ENCODE data around the gene MYMK. TPM values are rescaled to one million over a fixed set of nuclear protein-coding genes. Genes with fewer than 3 reads are reported as not detected.

Gene MYMK
- total and polyA plus RNA-seq, 2 experiments from 2014 or later, result not detected

- Mint-ChIP-seq H3K27me3 (ENCODE audit: insufficient read depth, low read depth, poor library complexity) (peaks cover 3% of the 10 kb centered on the region), H3K9me3 (no peaks in the 10 kb centered on the region), H3K36me3 (ENCODE audit: low read depth) (peaks cover 9% of the 10 kb centered on the region; the same call in 2 of the 3 replicates), H3K27ac (no peak overlapping the region), H3K4me3 (no peak overlapping the region), H3K4me1 (peaks cover 8% of the 10 kb centered on the region)
- Histone ChIP-seq H3K27me3 (ENCODE audit: insufficient read depth) (no peaks in the 10 kb centered on the region), H3K79me2 (replicated peaks; ENCODE audit: insufficient read depth) (peaks cover 16% of the 10 kb centered on the region), H3F3A (replicated peaks; ENCODE audit: low read depth) (peaks cover 2% of the 10 kb centered on the region; the same call in 1 of the 2 replicates), H2AFZ (no peak overlapping the region), H3K36me3 (ENCODE audit: insufficient read depth) (peaks cover 3% of the 10 kb centered on the region; the same call in 1 of the 2 replicates), H3K27ac (ENCODE audit: low read depth) (no peak overlapping the region), H3K4me1 (ENCODE audit: insufficient read depth) (peaks cover 8% of the 10 kb centered on the region), H4K20me1 (replicated peaks; ENCODE audit: insufficient read depth) (peaks cover 1% of the 10 kb centered on the region; the same call in 1 of the 2 replicates), H3K9me2 (ENCODE audit: insufficient read depth) (no peaks in the 10 kb centered on the region), H3K4me2 (no peak overlapping the region), H3K4me3 (no peak overlapping the region)
- DNase-seq (ENCODE audit: low spot score), result no peak
- ATAC-seq, result no peak
- TF ChIP-seq STAT1 (IDR thresholded peaks at IDR 0.05; ENCODE audit: unreplicated experiment) (no peak), EZH2phosphoT487 (IDR thresholded peaks at IDR 0.05; ENCODE audit: unreplicated experiment) (no peak), CTCF (conservative IDR thresholded peaks at IDR 0.05; ENCODE audit: low read depth in 2 of 2) (no peak), ZNF462 (CRISPR knock-in tag; IDR thresholded peaks at IDR 0.05) (no peak), EZH2 (IDR thresholded peaks at IDR 0.05; ENCODE audit: low read depth, unreplicated experiment) (no peak), ZNF331 (CRISPR knock-in tag; IDR thresholded peaks at IDR 0.05; ENCODE audit: low read depth) (no peak), POLR2AphosphoS5 (IDR thresholded peaks at IDR 0.05; ENCODE audit: low read depth) (no peak), REST (IDR thresholded peaks at IDR 0.05; ENCODE audit: unreplicated experiment) (no peak), JUNB (IDR thresholded peaks at IDR 0.05; ENCODE audit: unreplicated experiment) (no peak), ETS1 (IDR thresholded peaks at IDR 0.05) (no peak), ZNF114 (CRISPR knock-in tag; IDR thresholded peaks at IDR 0.05) (no peak), CREB1 (CRISPR knock-in tag; IDR thresholded peaks at IDR 0.05; ENCODE audit: low read depth) (no peak), NANOG (IDR thresholded peaks at IDR 0.05; ENCODE audit: borderline replicate concordance) (no peak)
These were observed 48.5 kb downstream of the MYMK start for GRCh38 chr9:133476036-133476931.

Data from GM23338 (cell line).